ENCODE measurements around the gene PNPLA8.
"Not testable (repeated sequence)": the region's sequence is repeated elsewhere in the genome, so short reads cannot be mapped to it uniquely, and the experiment has no call there.

Gene PNPLA8

DNA sequence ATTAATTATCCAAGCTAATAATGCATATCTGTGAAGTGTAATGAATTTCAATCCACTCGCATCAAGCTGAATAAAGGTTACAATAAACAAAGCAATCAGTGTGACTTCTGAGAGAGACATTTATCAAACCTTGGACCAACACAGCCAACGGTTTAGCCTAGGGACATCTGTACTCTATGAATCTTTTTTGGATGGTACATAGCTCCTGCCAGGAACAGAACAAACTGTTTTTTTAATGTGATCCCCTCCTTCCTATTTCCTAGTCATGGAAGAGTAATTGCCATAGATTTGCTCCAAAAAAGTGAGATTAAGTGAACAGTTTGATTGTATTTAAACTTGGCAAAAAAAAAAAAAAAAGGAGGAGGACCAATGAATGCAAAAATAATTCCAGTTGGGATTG lies 58.5 kb downstream of the PNPLA8 start:
- H3K27ac ChIP-seq: no peak overlapping the region
- TF ChIP-seq, protein P1, sequence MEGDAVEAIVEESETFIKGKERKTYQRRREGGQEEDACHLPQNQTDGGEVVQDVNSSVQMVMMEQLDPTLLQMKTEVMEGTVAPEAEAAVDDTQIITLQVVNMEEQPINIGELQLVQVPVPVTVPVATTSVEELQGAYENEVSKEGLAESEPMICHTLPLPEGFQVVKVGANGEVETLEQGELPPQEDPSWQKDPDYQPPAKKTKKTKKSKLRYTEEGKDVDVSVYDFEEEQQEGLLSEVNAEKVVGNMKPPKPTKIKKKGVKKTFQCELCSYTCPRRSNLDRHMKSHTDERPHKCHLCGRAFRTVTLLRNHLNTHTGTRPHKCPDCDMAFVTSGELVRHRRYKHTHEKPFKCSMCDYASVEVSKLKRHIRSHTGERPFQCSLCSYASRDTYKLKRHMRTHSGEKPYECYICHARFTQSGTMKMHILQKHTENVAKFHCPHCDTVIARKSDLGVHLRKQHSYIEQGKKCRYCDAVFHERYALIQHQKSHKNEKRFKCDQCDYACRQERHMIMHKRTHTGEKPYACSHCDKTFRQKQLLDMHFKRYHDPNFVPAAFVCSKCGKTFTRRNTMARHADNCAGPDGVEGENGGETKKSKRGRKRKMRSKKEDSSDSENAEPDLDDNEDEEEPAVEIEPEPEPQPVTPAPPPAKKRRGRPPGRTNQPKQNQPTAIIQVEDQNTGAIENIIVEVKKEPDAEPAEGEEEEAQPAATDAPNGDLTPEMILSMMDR (IDR thresholded peaks at IDR 0.05; ENCODE audit: low read depth, low read length, missing control alignments): no peak
- no peaks in the 10 kb centered on the region for H3K27me3 ChIP-seq (replicated peaks)
- no peak for DNase-seq
- H3K4me3 ChIP-seq (ENCODE audit: low read depth, low read length): no peak overlapping the region
- in situ Hi-C loops (cut with HindIII; ENCODE audit: low pct_ligation_motif_present, low sequenced_read_pairs): loop anchor here (25.0 kb wide), 1 partner anchor 280 kb away; no protein-coding TSS in a partner anchor
- no peaks in the 10 kb centered on the region for H3K36me3 ChIP-seq (replicated peaks)

DNA sequence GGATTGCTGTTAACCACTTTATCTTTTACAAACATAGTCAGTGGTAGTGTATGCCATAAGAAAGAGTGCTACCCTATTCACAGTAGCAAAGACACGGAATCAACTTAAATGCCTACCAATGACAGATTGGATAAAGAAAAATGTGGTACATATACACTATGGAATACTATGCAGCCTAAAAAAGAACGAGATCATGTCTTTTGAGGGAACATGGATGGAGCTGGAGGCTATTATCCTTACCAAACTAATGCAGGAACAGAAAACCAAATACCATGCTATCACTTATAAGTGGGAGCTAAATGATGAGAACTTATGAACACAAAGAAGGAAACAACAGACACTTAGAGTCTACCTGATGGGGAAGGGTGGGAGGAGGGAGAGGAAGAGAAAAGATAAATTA lies 59.6 kb downstream of the PNPLA8 start:
- not testable (repeated sequence) for H3K36me3 ChIP-seq (replicated peaks); H3K4me3 ChIP-seq (ENCODE audit: low read depth, low read length); H3K27me3 ChIP-seq (replicated peaks); H3K27ac ChIP-seq; DNase-seq
- in situ Hi-C loops (cut with HindIII; ENCODE audit: low pct_ligation_motif_present, low sequenced_read_pairs): loop anchor here (25.0 kb wide), 1 partner anchor 279 kb away; no protein-coding TSS in a partner anchor

DNA sequence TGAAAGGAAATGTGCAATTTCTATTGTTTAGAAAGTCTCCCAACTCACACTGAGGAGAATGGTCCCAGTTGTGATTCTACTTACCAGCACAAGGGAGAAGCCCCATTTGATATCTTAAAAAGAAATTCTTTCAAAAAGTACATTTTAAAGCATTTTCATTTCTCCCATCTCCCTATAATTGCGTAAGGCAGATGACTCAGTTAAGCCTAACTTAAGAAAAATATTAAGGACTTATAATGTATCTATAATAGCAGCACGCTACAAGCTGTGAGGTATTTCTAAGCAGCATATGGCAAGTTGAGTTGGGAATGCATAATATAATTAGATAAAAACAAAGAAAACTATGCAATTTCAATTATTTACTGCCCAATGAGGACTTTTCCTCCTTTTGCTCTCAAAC lies 61.2 kb downstream of the PNPLA8 start:
- H3K27ac ChIP-seq: no peak overlapping the region
- H3K36me3 ChIP-seq (replicated peaks): no peaks in the 10 kb centered on the region
- DNase-seq: no peak
- H3K4me3 ChIP-seq (ENCODE audit: low read depth, low read length): no peak overlapping the region
- no peaks in the 10 kb centered on the region for H3K27me3 ChIP-seq (replicated peaks)
- in situ Hi-C loops (cut with HindIII; ENCODE audit: low pct_ligation_motif_present, low sequenced_read_pairs): loop anchor here (25.0 kb wide), 1 partner anchor 277 kb away; no protein-coding TSS in a partner anchor
- TF ChIP-seq, protein P1 (IDR thresholded peaks at IDR 0.05; ENCODE audit: low read depth, low read length, missing control alignments): no peak

DNA sequence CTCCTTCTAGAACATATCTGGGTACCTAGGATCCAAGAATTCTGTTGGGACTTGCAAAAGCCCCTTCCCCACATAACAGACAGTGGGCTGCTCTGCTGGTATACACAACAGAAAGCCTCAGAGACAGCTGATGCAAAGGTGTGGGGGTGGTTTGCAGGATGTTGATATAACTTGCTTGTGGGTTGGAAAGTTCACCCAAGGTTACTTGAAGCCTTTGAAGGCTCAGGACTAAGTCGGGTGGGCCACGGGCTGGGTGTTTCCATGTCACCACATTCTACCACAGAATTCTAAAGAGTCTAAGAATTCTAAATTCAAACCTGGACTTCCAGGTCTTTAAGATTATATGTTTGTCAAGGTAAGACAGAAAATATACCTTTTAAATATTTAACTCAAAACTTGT lies 62.3 kb downstream of the PNPLA8 start:
- Histone ChIP-seq H3K4me3 (ENCODE audit: low read depth, low read length) (no peak overlapping the region), H3K36me3 (replicated peaks) (no peaks in the 10 kb centered on the region), H3K27ac (no peak overlapping the region), H3K27me3 (replicated peaks) (no peaks in the 10 kb centered on the region)
- no peak for DNase-seq
- in situ Hi-C loops (cut with HindIII; ENCODE audit: low pct_ligation_motif_present, low sequenced_read_pairs): loop anchor here (25.0 kb wide), 1 partner anchor 276 kb away; no protein-coding TSS in a partner anchor
- TF ChIP-seq, protein P1 (IDR thresholded peaks at IDR 0.05; ENCODE audit: low read depth, low read length, missing control alignments): no peak

DNA sequence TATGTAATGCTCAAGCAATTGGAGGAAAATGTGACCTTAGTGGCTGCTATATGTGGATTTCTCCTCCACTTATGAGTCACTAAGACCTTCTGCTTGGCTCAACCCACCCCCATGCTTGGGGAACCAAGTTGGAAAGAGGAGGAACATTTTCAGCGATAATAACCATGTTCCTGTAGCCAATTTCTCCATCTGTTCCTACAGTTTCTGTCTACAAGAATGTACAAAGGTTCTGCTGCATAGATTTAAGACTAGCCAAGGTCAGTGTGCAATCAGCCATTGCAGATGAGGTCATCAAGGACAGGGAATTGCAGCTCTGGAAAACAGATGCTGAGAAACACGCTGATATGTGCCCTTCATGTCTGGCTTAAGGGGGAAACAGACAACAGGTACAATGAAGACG lies 64.1 kb downstream of the PNPLA8 start:
- in situ Hi-C loops (cut with HindIII; ENCODE audit: low pct_ligation_motif_present, low sequenced_read_pairs): loop anchor here (25.0 kb wide), 1 partner anchor 275 kb away; no protein-coding TSS in a partner anchor
- peaks cover 5% of the 10 kb centered on the region for H3K27me3 ChIP-seq (replicated peaks)

DNA sequence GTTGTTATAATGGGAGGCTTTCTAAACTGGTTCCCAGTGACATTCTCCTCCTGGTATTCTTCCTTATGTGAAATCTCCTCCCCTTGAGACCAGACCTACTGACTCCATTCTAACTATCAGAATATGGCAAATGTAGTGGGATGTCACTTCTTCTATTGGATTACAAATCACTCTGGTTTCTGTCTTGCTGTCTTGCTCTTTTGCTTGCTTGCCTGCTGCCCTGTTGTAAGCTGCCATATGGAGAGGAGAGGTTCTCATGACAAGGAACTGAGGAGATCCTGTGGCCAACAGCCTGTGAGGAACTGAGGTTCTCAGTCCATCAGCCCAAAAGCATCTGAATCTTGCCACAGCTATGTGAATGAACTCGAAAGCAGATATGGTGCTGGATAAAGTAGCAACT lies 65.0 kb downstream of the PNPLA8 start:
- H3K27ac ChIP-seq: no peak overlapping the region
- no peak for DNase-seq
- TF ChIP-seq, protein P1 (IDR thresholded peaks at IDR 0.05; ENCODE audit: low read depth, low read length, missing control alignments): no peak
- H3K27me3 ChIP-seq (replicated peaks): peaks cover 7% of the 10 kb centered on the region
- H3K36me3 ChIP-seq (replicated peaks): no peaks in the 10 kb centered on the region
- in situ Hi-C loops (cut with HindIII; ENCODE audit: low pct_ligation_motif_present, low sequenced_read_pairs): loop anchor here (25.0 kb wide), 1 partner anchor 274 kb away; no protein-coding TSS in a partner anchor
- no peak overlapping the region for H3K4me3 ChIP-seq (ENCODE audit: low read depth, low read length)

More for the DNA sequence above, 64.1 kb downstream of the PNPLA8 start:
- H3K27ac ChIP-seq: no peak overlapping the region
- H3K36me3 ChIP-seq (replicated peaks): no peaks in the 10 kb centered on the region
- DNase-seq: no peak
- no peak overlapping the region for H3K4me3 ChIP-seq (ENCODE audit: low read depth, low read length)
- TF ChIP-seq, protein P1 (IDR thresholded peaks at IDR 0.05; ENCODE audit: low read depth, low read length, missing control alignments): no peak
